ENCODE measurements around the gene KLK12. TPM values are rescaled to one million over a fixed set of nuclear protein-coding genes. Genes with fewer than 3 reads are reported as not detected.
A peak's percentile ranks its signal among the peaks of the same experiment; 100 is the strongest.

KLK12 gene
- total and polyA plus RNA-seq, 9 of the 15 experiments (the other 6 are each of a cell fraction or from before 2014, with no cell fraction given) = not detected

- Histone ChIP-seq H2AFZ (ENCODE audit: low read depth, low read length) (no peak within 1 kb of the TSS), H3K4me2 (ENCODE audit: insufficient read depth, low read length) (no peak within 1 kb of the TSS), H3K9ac (ENCODE audit: insufficient read depth in 1 of 2, low read depth in 2 of 2, low read length in 2 of 2) (peak within 1 kb of the TSS in 1 of 2 experiments; percentile 58; a peak in 1 of 4 replicates), H3K9me1 (ENCODE audit: control insufficient read depth, insufficient read depth, low read length) (peaks cover 2% of the 10 kb centered on the region), H3K9me3 (replicated peaks; ENCODE audit: control insufficient read depth, insufficient read depth, low read depth, low read length) (no peaks in the 10 kb centered on the region), H3K27ac (ENCODE audit: extremely low read depth, low read depth, low read length) (no peak within 1 kb of the TSS), H3K4me1 (replicated peaks in 1 of 2; ENCODE audit: control insufficient read depth in 2 of 2, insufficient read depth in 2 of 2, low read length in 2 of 2) (peaks cover 0 to 7% of the 10 kb centered on the region in 2 experiments; a peak in 2 of 5 replicates), H3K4me3 (no peak within 1 kb of the TSS), H4K20me1 (replicated peaks; ENCODE audit: control insufficient read depth, insufficient read depth, low read length) (0 out of 2 replicates have a peak, but pooled peaks cover 8% of the 10 kb centered on the region), H3K36me3 (ENCODE audit: control insufficient read depth, insufficient read depth, low read length) (no peaks in the 10 kb centered on the region), H3K79me2 (ENCODE audit: control insufficient read depth, insufficient read depth, low read length) (no peaks in the 10 kb centered on the region), H3K27me3 (ENCODE audit: control insufficient read depth in 2 of 2, insufficient read depth in 2 of 2, low read length in 2 of 2) (peaks cover 25 to 68% of the 10 kb centered on the region in 2 experiments)
- in situ Hi-C loops (cut with MboI) = no loop called here
- TF ChIP-seq ZFP30 (CRISPR knock-in tag; IDR thresholded peaks at IDR 0.05; ENCODE audit: borderline replicate concordance) (no peak), HNRNPL (IDR thresholded peaks at IDR 0.05; ENCODE audit: low read depth, low read length) (no peak), SAFB2 (IDR thresholded peaks at IDR 0.05; ENCODE audit: borderline replicate concordance, low read depth, low read length, severe bottlenecking) (no peak), ZNF354B (CRISPR knock-in tag; IDR thresholded peaks at IDR 0.05) (no peak), RNF2 (IDR thresholded peaks at IDR 0.05) (no peak), ETV6 (IDR thresholded peaks at IDR 0.05; ENCODE audit: borderline replicate concordance in 1 of 2, low read depth in 2 of 2, low read length in 1 of 2) (no peak), ETV6 (CRISPR knock-in tag; IDR thresholded peaks at IDR 0.05; ENCODE audit: borderline replicate concordance) (no peak), ZBTB33 (CRISPR knock-in tag; IDR thresholded peaks at IDR 0.05) (no peak), ZNF57 (CRISPR knock-in tag; IDR thresholded peaks at IDR 0.05) (no peak)
- no TSS peak for BruUV-seq (replicated peaks)
- ChIA-PET POLR2A (interaction anchor here (0.6 kb wide), 1 partner anchor 23 kb away, joined by 3 read pairs; no protein-coding TSS in a partner anchor), CTCF (ENCODE audit: low intra/inter-chr PET ratio) (no interaction called here)
- WGBS (ENCODE audit: insufficient coverage, low coverage, missing lambda C conversion rate) = 0% methylated on average over 6 of the region's 11 CpGs
- intact Hi-C loops (cut with micrococcal nuclease) = no loop called here
- FAIRE-seq (no peak), DNase-seq (ENCODE audit: extremely low read depth in 1 of 4, low spot score in 3 of 4) (no peak), ATAC-seq (no peak)
Measured at GRCh38 chr19:51026554-51026831, 8.3 kb downstream of the KLK12 start, which contains the start of gene KLK11. Gene KLK11, minus strand, starts transcription at chr19:51026616. Its CDS starts 985 bp downstream, at chr19:51025631.

Data from K562 (cell line).